EH (cell line): ENCODE results near the gene RND3.
A peak's percentile ranks its signal among the peaks of the same experiment; 100 is the strongest.

Experiments used
- DNase-seq: peaks from one replicate; pipeline ENCODE4 v3.0.0-alpha.2; 2015; ENCODE audit warnings: low read depth

The RND3 gene

DNA sequence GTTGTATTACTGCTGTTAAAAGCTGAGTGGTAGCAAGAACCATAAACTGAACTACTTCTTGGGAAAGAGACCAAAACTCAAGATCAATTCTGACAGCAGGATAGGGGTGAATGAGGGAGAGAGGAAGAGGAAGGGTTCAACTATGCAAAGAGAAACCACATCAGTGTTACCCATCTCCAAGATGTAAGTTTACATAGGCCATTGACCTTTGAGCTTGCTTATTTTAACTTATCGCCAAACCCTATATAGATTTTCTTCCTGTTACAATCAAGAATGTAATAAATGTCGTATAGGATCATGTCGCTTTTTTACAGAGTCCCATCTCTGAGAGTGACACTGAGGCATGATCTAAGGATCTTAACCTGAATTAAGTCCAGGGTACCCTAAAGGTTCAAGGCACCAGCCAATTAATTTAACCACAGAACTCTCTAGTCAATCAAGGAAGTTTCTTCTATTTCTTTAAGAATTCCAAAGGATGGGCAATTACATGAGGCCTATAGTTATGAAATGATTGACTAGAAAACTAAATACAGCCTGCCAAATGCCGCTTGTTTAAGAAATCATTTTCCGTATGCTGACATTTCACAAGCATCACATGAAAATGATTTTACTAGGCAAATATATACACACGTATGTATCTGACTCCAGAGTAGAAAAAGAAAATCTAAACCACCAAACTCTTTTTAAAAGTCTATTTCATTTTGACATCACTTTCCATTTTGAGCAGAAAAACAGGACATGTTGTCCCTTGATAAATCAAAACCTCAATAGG, 11.8 kb downstream of the RND3 start:
- peak; percentile 21 for DNase-seq

DNA sequence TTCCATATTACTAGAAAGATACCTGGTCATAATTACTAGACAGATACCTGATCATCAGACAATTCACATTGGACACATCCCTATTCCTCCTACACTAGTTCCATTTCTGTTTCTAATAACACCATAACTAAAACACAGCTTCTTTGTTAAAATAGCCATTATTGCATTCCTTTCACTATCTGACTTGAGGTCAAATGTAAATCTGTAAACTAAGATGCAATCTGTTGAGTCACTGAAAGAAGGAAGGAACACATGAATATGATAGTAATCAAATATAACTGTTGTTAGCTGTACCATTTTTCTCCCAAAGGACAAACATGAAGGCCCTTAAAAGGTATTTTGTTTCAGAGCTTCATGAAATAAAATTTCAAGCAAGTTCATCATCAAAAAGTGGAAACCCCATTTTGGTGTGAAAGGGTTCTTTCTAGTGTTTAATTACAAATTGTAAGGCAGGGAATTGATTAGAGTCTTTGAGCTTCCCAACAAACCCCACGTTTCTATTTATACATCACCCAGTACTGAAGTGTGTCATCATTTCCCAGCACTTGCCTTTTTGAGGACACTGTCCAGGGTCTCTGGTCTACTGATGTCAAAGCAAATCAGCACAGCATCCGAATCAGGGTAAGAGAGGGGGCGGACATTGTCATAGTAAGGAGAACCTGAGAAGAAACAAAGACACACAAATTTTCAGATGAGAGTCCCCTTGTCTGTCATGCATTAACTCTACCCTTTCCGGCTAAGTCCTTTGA, 13.0 kb downstream of the RND3 start:
- DNase-seq: peak; percentile 73

DNA sequence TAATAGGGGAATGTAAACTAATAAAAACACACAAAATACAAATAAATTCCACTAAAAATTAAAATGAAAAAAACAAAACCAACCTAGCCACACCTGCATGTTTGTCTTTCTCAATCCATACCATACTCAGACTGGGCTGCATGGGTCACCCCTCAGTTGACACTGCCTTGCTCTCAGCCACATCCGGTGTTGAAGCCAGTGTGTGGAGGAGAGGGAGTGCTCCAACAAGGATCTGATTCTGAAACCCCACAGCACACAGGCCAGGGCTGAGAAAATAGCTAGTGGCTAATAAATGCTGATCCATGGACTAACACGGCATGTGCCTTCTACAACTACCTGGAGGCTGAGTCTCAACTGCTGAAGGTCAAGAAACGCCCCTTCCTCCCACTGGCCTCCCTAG, 13.7 kb downstream of the RND3 start:
- peak; percentile 59 for DNase-seq

DNA sequence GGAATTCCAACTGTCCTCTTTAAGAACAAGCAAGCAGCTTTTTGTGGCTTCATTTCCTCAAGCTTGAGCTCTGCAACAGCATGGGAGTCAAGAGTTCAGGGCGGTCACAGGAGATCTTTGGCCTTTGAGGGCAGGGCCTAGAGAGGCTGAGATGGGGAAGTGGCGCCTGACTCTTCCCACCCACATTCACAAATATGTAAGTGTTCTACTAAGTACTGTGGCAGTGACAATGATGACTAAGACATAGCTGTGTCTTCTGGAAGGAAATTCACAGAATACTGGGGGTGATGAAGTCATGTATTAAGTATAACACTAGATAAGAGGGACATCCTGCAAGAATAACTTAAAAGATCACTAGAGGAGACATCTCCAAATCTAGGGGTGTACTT, 15.0 kb downstream of the RND3 start:
- DNase-seq: peak; percentile 98

- DNase-seq: no peak
Measured at GRCh38 chr2:150471813-150472510, 15.5 kb downstream of the RND3 start.

DNA sequence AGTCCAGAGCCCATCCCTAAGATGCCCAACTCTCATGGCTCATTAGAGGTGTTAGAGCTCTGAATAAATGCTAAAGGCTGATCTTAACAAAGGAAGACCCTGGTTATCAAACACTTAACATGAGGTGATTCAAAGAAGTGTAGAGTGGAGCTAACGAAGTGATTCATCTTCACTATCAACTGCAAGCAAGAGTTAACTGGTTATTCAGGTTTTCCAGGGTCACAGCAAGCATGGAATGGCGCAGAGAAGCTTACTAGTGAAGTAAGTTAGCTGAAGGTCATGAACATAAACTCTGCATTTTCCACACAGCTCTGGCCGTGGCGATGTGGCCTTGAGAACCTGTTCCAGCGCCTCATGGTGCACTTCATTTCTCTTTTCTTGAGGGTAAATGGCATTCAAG, 17.0 kb downstream of the RND3 start:
- DNase-seq: peak; percentile 35

DNA sequence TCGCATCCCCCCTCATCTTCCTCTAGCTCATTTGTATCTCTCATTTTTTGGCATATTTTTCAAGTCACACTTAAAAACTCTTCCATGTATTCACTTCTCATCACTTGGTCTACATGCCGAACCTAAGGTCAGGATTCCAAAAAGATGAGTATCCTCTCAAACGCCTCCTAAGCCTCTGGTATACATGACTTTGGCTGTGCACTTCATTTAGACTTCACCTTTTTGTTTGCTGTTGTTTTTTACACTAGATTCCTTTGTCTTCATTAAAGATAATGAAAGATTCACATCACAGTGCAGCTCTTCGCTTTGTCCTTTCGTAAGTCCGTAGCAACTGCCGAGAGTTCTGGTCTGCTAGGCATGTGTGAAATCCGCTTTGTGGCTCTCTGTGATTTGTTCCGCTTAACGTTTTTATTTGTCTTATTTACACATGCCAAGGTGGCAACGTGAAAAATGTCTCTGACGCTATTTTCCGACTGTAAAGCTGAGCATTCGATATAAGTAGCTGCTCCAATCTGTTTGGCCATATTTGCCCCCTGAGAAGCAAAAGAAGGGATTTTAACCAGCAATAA, 17.7 kb downstream of the RND3 start:
- DNase-seq: peak; percentile 67

- peak; percentile 37 for DNase-seq
Measured at GRCh38 chr2:150468350-150468960, 19.0 kb downstream of the RND3 start.

DNA sequence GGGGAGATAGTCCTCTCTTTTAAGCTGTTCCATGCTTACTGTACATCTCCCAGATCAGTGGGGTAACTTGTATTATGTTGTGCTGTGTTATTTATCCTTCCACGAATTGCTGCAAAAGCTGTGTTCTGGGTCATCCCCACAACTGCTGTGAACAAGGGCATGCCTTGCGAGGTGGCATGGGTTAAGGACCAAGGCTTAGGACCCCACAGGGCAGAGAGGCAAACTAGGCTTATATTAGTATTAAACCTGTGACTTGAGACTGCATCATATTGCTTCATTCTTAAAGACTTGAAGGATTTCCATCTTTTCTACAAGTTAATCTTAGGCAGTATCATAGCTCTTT, 19.9 kb downstream of the RND3 start:
- no peak for DNase-seq

GRCh38 chr2:150466741-150467620, 20.5 kb downstream of the RND3 start:
- DNase-seq: peak; percentile 88

- peak; percentile 50 for DNase-seq
Measured at GRCh38 chr2:150465703-150466569, 21.5 kb downstream of the RND3 start.

DNA sequence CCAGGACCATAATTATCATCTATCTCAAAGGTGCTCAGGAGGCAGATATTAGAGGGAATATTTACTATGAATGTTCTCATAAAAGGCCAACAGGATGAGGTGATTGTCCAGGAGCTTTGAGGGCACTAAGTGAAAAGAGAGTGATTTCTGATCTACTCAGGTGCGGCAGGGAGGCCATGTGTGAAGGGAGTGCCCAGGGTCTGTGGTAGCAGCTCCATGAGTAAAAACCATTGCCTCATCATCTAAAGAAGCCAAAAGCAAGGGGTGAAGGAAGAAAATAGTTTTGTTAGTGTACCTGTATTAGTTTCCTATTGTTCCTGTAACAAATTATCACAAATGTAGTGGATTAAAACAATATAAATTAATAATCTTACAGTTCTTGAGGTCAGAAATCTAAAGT, 22.5 kb downstream of the RND3 start:
- no peak for DNase-seq

DNA sequence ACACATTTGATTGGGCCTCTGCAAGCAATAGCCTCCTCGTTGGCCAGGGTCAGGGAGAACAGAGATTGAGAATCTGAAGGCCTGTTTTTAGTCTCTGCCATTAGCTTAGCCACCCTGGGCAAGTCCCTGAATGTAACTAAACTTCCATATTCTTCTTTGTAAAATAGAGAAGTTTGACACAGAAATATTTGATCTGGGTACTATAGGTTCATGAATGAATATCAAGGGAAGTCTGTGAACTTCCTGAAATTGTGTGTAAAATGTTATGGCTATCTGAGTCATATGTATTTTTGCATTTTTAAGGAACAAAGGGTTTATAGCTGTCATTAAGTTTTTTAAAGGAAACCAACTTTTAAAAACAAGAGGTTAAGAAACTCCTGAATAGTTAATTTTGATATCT, 23.2 kb downstream of the RND3 start:
- DNase-seq: peak; percentile 33

DNA sequence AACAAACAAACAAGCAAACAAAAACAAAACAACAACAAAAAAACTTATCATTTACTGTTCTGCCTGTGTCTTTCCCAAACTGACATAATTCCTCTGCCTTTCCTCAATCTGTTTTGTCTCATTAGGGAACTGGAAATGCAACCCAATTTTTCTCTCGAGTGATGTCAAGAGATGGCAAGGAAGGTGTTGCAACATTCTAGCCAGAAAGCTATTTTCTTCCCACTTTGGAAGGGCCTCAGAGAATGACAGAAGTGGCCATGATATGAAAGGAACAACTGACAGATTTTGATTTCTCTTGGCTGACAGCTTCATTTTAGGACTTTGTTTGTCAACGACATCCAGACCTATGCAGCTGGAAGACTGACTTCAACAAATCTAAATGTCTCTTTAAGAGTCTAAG, 24.7 kb downstream of the RND3 start:
- DNase-seq: no peak

DNA sequence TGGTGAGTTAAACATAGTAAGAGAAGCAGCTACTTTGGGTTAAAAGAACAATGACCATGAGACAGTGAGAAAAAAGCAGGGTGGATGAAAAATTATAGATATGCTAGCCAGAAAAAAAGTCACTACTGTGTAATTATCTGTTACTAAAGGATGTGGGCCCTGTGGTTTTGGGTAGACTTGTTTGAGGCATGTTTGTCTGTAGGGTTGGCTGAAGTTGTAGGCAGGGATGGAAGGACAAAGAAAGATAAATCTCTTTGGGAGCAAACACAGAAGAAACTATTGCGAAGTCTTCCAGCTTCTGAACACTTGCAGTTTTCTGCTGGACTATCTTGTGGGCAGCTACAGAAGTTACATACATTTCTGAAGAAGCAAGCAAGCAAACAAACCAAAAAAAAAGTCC, 28.2 kb downstream of the RND3 start:
- peak; percentile 69 for DNase-seq

DNA sequence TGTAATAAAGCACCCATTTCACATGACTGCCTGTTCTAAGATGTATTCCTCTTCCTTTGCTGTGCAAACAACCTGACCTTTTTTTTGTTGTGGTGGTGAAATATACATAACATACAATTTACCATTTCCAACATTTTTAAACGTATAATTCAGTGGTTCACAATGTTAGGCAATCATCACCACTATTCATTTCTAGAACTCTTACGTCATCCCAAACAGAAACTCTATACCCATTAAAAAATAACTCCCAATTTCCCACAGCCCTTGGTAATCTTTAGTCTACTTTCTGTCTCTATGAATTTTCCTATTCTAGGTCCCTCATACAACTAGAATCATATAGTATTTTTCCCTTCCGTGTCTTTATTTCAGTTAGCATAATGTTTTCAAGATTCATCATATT, 36.7 kb downstream of the RND3 start:
- peak; percentile 9 for DNase-seq

- no peak for DNase-seq
Measured at GRCh38 chr2:150449856-150450255, 37.6 kb downstream of the RND3 start.

DNA sequence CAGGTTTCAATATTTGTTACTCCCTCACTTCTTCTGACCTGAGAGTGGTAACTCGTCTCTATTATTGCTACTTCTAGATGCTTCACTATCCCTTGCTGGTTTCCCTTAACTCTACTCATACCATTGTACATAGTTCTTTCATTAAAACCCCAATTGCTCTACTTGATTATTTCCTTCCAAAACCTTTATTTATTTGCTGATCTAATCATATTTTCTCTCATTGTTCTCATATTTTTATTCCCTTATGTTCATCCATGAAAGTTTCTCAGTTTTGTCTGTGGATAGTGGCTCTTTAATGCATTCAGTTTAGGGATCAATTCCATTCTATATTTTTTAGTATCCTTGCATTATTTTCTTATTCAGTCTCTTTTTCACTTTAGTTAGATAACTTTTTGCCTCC, 42.1 kb downstream of the RND3 start:
- DNase-seq: no peak

DNA sequence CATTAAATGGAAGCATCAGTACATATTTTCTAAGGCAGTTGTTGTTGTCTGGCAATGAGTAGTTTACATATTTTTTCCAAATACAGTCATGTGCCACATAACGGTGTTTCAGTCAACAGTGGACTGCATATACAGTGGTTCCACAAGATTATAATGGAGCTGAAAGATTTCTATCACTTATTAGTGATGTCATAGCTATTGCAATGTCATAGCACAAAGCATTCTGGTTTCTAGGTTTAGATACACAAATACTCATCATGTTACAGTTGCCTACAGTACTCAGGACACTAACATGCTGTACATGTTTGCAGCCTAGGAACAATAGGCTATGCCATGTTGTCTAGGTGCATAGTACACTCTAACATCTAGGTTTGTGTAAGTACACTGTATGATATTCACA, 45.0 kb downstream of the RND3 start:
- DNase-seq: no peak

GRCh38 chr2:150441784-150442183, 45.7 kb downstream of the RND3 start:
- DNase-seq: peak; percentile 5
